Erythroblast (primary cell): ENCODE results near the gene TENM3.

Experiments used
- GATA1 ChIP-seq: IDR thresholded peaks from 2 replicates; pipeline ENCODE4 v1.6.1; 2011; ENCODE audit warnings: low read depth, mild to moderate bottlenecking, control low read depth, low read length, moderate library complexity
- POLR2A ChIP-seq: IDR thresholded peaks from 2 replicates; pipeline ENCODE4 v1.6.1; 2011; ENCODE audit warnings: mild to moderate bottlenecking, low read length

DNA sequence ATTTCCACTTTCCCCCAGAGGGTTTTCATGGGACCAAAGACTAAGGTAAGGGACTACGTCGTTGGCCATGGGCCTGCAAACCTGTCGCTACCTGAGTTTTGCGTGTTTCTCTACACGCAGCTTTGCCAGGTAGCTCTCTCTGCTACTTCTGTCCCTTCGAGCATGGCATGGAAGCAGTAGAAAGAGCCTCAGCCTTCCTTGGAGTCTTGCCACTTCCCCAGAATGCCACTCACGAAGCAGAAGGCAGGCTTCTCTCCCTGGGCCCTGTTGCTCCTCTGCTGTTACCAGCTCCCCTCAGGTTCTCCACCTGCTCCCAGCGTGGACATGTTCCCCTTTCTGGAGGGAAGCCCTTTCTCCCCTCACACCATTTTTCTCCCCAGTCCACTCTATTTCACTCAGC lies 381.1 kb downstream of the TENM3 start:
- TF ChIP-seq POLR2A (no peak), GATA1 (no peak)
